Activated B cell treated with CpG ODN at 0.5 μM for 24 hours (primary cell): ENCODE measurements around the gene CERK. TPM values are rescaled to one million over a fixed set of nuclear protein-coding genes. Genes with fewer than 3 reads are reported as not detected.
"Not testable (repeated sequence)": the region's sequence is repeated elsewhere in the genome, so short reads cannot be mapped to it uniquely, and the experiment has no call there.

Experiments used
- ATAC-seq: fragments of 200-7000 bp; cut with Tn5 transposase; one replicate; pipeline ENCODE4 v1.10.0; 2021; ENCODE audit warnings: low read depth, mild to moderate bottlenecking, moderate library complexity
- CTCF ChIA-PET: fragments of 350-600 bp; sonication (Branson Sonifier 250); formaldehyde crosslinking; loops from one replicate; lab custom pipeline; 2021; ENCODE audit warnings: antibody characterized with exemption; lab: Charles Lee
- POLR2A ChIA-PET: fragments of 350-600 bp; sonication (Branson Sonifier 250); formaldehyde crosslinking; loops from one replicate; lab custom pipeline; 2021; ENCODE audit warnings: antibody characterized with exemption; lab: Charles Lee
- DNase-seq: peaks from one replicate; pipeline ENCODE4 v3.0.0; 2022
- H3K27ac Mint-ChIP-seq: one replicate; pipeline ENCODE4 v1.8.0; 2020; ENCODE audit warnings: mixed read lengths
- H3K27me3 Mint-ChIP-seq: one replicate; pipeline ENCODE4 v1.8.0; 2021; ENCODE audit warnings: mixed read lengths
- H3K36me3 Mint-ChIP-seq: one replicate; pipeline ENCODE4 v1.8.0; 2021; ENCODE audit warnings: low read depth, mixed read lengths
- H3K4me1 Mint-ChIP-seq: one replicate; pipeline ENCODE4 v1.8.0; 2021; ENCODE audit warnings: mixed read lengths
- H3K4me3 Mint-ChIP-seq: one replicate; pipeline ENCODE4 v1.8.0; 2020; ENCODE audit warnings: mild to moderate bottlenecking, mixed read lengths
- H3K9me3 Mint-ChIP-seq: one replicate; pipeline ENCODE4 v1.8.0; 2020; ENCODE audit warnings: mixed read lengths
- intact Hi-C: fragments of 100-400 bp; cut with micrococcal nuclease; formaldehyde crosslinking; loops from one replicate; pipeline ENCODE4 v1.15.1; 2024
- total RNA-seq: library from RNA; stranded (reverse); gene quantifications from 2 replicates; pipeline ENCODE4 v1.2.3, GENCODE V29; 2022
- TF ChIP-seq, protein P1 (sequence below): fragments of 200-600 bp; IDR thresholded peaks from one replicate; pipeline ENCODE4 v1.8.0; 2022; ENCODE audit warnings: antibody characterized with exemption, mild to moderate bottlenecking

CERK gene
- total RNA-seq, 1 donor from 2014 or later: 13.8 TPM

DNA sequence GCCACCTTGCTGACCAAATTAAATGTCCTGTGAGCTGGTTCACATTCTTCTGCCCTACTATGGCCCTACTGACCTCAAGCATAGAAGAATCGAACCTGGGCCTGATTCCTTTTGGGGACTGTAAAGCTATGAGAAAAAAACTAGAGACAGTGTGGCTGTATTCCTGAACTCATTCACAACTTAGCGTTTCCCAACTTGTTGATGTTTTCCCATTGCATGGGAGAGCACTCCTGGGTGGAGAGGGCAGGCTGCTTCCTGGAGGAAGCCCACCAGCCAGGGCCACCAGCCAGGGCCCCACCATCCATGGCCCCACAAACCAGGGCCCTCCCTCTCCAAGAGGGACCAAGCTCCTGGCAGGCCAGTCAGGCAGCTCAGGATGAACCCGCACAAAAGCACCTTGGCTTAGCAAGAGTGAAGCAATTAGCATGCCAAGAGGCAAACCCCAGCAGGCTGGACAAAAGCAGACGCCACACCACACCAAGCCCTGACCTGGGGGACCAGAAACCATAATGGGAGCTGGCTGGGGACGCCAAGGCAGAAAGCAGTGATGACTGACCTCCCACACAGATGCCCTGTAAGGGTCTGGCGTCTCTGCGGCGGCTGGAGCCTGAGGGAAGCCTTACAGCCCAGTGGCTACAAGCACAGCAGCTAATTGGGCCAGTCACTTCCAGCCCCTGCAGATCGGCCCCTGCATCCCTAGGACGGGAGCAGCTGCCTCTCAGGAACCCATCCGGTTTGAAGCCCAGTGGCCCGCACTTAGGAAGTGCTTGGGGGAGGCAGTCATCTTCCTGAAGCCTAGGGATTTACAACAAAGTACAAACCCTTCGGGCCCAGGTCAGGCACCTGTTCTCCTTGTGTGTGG is 2.1 kb downstream of the CERK start:
- DNase-seq: no peak
- H3K36me3 Mint-ChIP-seq: peaks cover 7% of the 10 kb centered on the region
- H3K4me1 Mint-ChIP-seq: peaks cover 48% of the 10 kb centered on the region
- intact Hi-C loops: loop anchor here (1.0 to 10.0 kb wide), 5 partner anchors 149 to 584 kb away; partner anchors contain the start of gene PPARA
- no peak for ATAC-seq
- POLR2A ChIA-PET: interaction anchor here (0.6 to 2.6 kb wide), 8 partner anchors 23 to 400 kb away, joined by 3 to 14 read pairs (median 4); partner anchors contain the start of genes TBC1D22A and TRMU
- H3K27me3 Mint-ChIP-seq: no peaks in the 10 kb centered on the region
- H3K4me3 Mint-ChIP-seq: peak overlapping the region; percentile 89
- CTCF ChIA-PET: interaction anchor here (1.0 to 2.9 kb wide), 4 partner anchors 27 to 172 kb away, joined by 4 to 14 read pairs (median 6); partner anchors contain the start of gene TBC1D22A
- H3K9me3 Mint-ChIP-seq: no peaks in the 10 kb centered on the region
- H3K27ac Mint-ChIP-seq: peak overlapping the region; percentile 27
- TF ChIP-seq, protein P1, sequence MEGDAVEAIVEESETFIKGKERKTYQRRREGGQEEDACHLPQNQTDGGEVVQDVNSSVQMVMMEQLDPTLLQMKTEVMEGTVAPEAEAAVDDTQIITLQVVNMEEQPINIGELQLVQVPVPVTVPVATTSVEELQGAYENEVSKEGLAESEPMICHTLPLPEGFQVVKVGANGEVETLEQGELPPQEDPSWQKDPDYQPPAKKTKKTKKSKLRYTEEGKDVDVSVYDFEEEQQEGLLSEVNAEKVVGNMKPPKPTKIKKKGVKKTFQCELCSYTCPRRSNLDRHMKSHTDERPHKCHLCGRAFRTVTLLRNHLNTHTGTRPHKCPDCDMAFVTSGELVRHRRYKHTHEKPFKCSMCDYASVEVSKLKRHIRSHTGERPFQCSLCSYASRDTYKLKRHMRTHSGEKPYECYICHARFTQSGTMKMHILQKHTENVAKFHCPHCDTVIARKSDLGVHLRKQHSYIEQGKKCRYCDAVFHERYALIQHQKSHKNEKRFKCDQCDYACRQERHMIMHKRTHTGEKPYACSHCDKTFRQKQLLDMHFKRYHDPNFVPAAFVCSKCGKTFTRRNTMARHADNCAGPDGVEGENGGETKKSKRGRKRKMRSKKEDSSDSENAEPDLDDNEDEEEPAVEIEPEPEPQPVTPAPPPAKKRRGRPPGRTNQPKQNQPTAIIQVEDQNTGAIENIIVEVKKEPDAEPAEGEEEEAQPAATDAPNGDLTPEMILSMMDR: no peak

DNA sequence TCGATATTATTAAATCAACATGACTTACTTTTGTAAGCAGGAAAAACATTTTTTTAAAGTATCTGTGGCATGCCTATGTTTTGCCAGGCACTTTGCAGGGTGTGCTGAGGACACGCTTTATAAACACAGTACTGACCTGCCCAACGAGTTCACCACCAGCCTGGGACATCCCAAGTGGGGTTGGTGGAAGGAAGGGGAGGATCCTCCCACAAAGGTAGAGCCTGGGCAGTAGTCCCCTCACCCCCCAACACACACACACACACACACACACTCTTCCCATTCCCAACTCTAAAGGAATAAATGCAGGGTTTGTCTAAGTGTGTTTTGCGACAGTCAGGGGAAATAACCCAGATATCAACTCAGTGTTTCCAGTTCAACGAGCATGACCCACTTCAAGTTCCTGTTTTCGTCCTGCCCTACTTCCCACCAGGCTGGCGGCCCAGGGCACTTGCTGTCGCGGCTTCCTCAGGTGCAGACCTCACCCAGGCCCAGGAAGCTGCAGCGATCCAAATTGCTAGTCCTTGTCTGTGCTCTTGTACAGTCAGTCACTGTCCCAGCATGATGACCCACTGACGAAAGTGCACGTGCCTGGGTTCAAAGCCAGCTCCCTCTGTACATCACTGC is 3.1 kb downstream of the CERK start:
- peak; percentile 60 for DNase-seq
- CTCF ChIA-PET: interaction anchor here (1.0 to 2.9 kb wide), 4 partner anchors 28 to 171 kb away, joined by 4 to 14 read pairs (median 6); partner anchors contain the start of gene TBC1D22A
- peak; percentile 67 for ATAC-seq
- TF ChIP-seq, protein P1: no peak
- H3K27ac Mint-ChIP-seq: peak overlapping the region; percentile 74
- peaks cover 12% of the 10 kb centered on the region for H3K36me3 Mint-ChIP-seq
- H3K4me1 Mint-ChIP-seq: peaks cover 51% of the 10 kb centered on the region
- peak overlapping the region; percentile 76 for H3K4me3 Mint-ChIP-seq
- intact Hi-C loops: loop anchor here (1.0 to 10.0 kb wide), 6 partner anchors 50 to 583 kb away; partner anchors contain the start of gene PPARA
- no peaks in the 10 kb centered on the region for H3K9me3 Mint-ChIP-seq
- no peaks in the 10 kb centered on the region for H3K27me3 Mint-ChIP-seq
- POLR2A ChIA-PET: interaction anchor here (0.7 to 2.6 kb wide), 8 partner anchors 24 to 450 kb away, joined by 3 to 14 read pairs (median 4); partner anchors contain the start of gene TBC1D22A

DNA sequence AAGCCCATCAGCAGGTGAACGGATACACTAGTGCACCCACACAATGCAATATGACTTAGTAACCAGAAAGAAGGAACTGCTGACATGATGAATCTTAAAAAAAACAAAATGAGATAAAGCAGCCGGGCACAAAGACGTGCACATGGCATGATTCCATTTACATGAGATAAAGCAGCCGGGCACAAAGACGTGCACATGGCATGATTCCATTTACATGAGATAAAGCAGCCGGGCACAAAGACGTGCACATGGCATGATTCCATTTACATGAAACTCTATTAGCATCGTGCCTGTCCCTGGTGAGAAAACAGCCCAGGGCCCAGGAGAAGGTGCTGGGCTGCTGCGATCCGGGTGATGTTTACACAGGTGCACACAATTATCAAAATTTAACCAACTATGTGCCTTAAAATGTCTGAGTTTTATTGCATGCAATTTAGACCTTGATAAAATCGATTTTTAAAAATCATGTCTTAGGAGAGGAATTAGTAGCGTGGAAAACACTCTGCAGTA is 3.8 kb downstream of the CERK start:
- H3K9me3 Mint-ChIP-seq, POLR2A ChIA-PET, H3K27me3 Mint-ChIP-seq, ATAC-seq, DNase-seq: not testable (repeated sequence)
- Mint-ChIP-seq H3K27ac (peak overlapping the region; percentile 74), H3K36me3 (peaks cover 13% of the 10 kb centered on the region), H3K4me1 (peaks cover 54% of the 10 kb centered on the region), H3K4me3 (peak overlapping the region; percentile 76)
- intact Hi-C loops: loop anchor here (1.0 to 10.0 kb wide), 3 partner anchors 49 to 369 kb away; no protein-coding TSS in a partner anchor
- CTCF ChIA-PET: interaction anchor here (1.0 to 2.9 kb wide), 2 partner anchors 51 to 170 kb away, joined by 4 to 14 read pairs; no protein-coding TSS in a partner anchor

DNA sequence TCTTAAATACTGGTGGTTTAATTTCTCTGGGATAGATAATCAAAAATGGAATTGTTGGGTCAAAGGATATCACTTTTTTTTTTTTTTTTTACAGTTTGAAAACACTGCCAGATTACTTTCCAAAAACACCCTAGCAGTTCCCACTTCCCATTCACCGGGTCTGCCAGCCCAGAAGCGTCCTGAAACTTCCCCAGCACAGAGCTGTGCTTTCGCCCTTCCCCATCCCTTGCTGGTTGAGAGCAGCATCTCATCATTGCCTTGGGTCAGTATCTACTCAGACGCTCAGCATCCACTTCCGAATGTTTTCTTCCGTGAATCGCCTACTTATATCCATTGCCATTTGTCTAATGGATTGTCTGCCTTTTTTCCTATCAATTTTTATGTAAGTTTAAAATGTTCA is 5.5 kb downstream of the CERK start:
- TF ChIP-seq, protein P1: no peak
- Mint-ChIP-seq H3K27ac (no peak overlapping the region), H3K9me3 (no peaks in the 10 kb centered on the region), H3K27me3 (no peaks in the 10 kb centered on the region), H3K4me3 (no peak overlapping the region), H3K36me3 (peaks cover 22% of the 10 kb centered on the region), H3K4me1 (peaks cover 56% of the 10 kb centered on the region)
- DNase-seq: no peak
- intact Hi-C loops: loop anchor here (10.0 kb wide), 1 partner anchor 368 kb away; no protein-coding TSS in a partner anchor
- ChIA-PET POLR2A (no interaction called here), CTCF (no interaction called here)
- ATAC-seq: no peak

DNA sequence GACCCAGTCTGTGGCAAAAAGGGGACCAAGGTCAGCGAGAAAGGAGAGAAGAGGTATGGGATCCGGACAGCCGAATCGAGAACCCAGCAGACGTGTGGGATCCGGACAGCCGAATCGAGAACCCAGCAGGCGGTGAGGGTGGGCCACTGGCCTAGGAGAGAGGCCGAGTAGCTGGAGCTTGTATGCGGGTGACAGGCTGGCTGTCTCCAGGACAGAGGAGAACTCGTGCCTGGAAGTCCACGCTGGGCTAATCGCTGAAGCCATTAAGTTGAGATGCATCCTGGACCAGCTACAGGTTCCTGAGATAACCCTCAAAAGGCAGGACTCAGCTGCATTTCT is 6.0 kb downstream of the CERK start:
- intact Hi-C loops: loop anchor here (10.0 kb wide), 1 partner anchor 367 kb away; no protein-coding TSS in a partner anchor
- ChIA-PET POLR2A (no interaction called here), CTCF (no interaction called here)
- Mint-ChIP-seq H3K27ac (no peak overlapping the region), H3K27me3 (no peaks in the 10 kb centered on the region), H3K36me3 (peaks cover 22% of the 10 kb centered on the region), H3K4me3 (no peak overlapping the region), H3K9me3 (no peaks in the 10 kb centered on the region), H3K4me1 (peaks cover 57% of the 10 kb centered on the region)
- TF ChIP-seq, protein P1: no peak
- ATAC-seq (no peak), DNase-seq (no peak)
